Naive thymus-derived CD4-positive, alpha-beta T cell (primary cell): Measurements from ENCODE around the gene RELL2. TPM values are rescaled to one million over a fixed set of nuclear protein-coding genes. Genes with fewer than 3 reads are reported as not detected.

Experiments
- ATAC-seq: fragments of 150-1000 bp; cut with Tn5 transposase; 2 replicates; pipeline ENCODE4 v1.10.0; 2021; ENCODE audit warnings: mild to moderate bottlenecking, moderate library complexity
- CTCF ChIA-PET: fragments of 350-600 bp; sonication (Branson Sonifier 250); formaldehyde crosslinking; loops from one replicate; lab custom pipeline; 2021; ENCODE audit warnings: antibody characterized with exemption; lab: Charles Lee
- POLR2A ChIA-PET: fragments of 350-600 bp; sonication (Branson Sonifier 250); formaldehyde crosslinking; loops from one replicate; lab custom pipeline; 2021; ENCODE audit warnings: antibody characterized with exemption, inconsistent platforms; lab: Charles Lee
- DNase-seq, 9 donors: peaks; one replicate each; pipeline versions ENCODE4 v3.0.0 to v3.0.0-alpha.2; 2020 to 2022; ENCODE audit warnings: mixed read lengths in 1 of 9
- H3K27ac ChIP-seq: one replicate; pipeline ENCODE4 v1.7.0; 2013; ENCODE audit warnings: mild to moderate bottlenecking, low read depth, low read length, moderate library complexity
- H3K27me3 ChIP-seq, 2 donors: one replicate each; pipeline ENCODE4 v1.7.0; 2013; ENCODE audit warnings: low read length in 2 of 2, mild to moderate bottlenecking in 2 of 2, moderate library complexity in 2 of 2; ENCODE audit not compliant: control insufficient read depth in 2 of 2, insufficient read depth in 2 of 2
- H3K36me3 ChIP-seq, 3 experiments: 1 replicate in 2 of 3; 2 replicates in 1 of 3; pipeline ENCODE4 v1.7.0; 2013; ENCODE audit warnings: low read length in 3 of 3, mild to moderate bottlenecking in 3 of 3, moderate library complexity in 1 of 3; ENCODE audit not compliant: insufficient read depth in 3 of 3, control insufficient read depth in 2 of 3
- H3K4me1 ChIP-seq, 2 donors: one replicate each; pipeline ENCODE4 v1.7.0; 2013; ENCODE audit warnings: low read length in 2 of 2, mild to moderate bottlenecking in 2 of 2, moderate library complexity in 1 of 2; ENCODE audit not compliant: control insufficient read depth in 2 of 2, insufficient read depth in 2 of 2
- H3K4me3 ChIP-seq: 2 replicates; pipeline ENCODE4 v1.7.0; 2013; ENCODE audit warnings: mild to moderate bottlenecking, low read length
- H3K9me3 ChIP-seq, 3 experiments: 1 replicate in 2 of 3; 2 replicates in 1 of 3; pipeline ENCODE4 v1.7.0; 2013; ENCODE audit warnings: low read length in 3 of 3; ENCODE audit not compliant: control insufficient read depth in 2 of 3
- H3K27ac Mint-ChIP-seq, 9 donors: one replicate each; pipeline ENCODE4 v1.8.0; 2020 to 2022; ENCODE audit warnings: mixed read lengths in 9 of 9, mild to moderate bottlenecking in 8 of 9, moderate library complexity in 5 of 9, inconsistent platforms in 2 of 9
- H3K27me3 Mint-ChIP-seq, 5 donors: one replicate each; pipeline ENCODE4 v1.8.0; 2021 to 2022; ENCODE audit warnings: mixed read lengths in 5 of 5, mild to moderate bottlenecking in 1 of 5
- H3K36me3 Mint-ChIP-seq, 5 donors: one replicate each; pipeline ENCODE4 v1.8.0; 2020 to 2022; ENCODE audit warnings: mixed read lengths in 5 of 5, mild to moderate bottlenecking in 3 of 5, inconsistent platforms in 1 of 5
- H3K4me1 Mint-ChIP-seq, 7 donors: one replicate each; pipeline ENCODE4 v1.8.0; 2020 to 2022; ENCODE audit warnings: mixed read lengths in 7 of 7, mild to moderate bottlenecking in 3 of 7, inconsistent platforms in 1 of 7
- H3K4me3 Mint-ChIP-seq, 10 donors: one replicate each; pipeline ENCODE4 v1.8.0; 2020 to 2022; ENCODE audit warnings: mild to moderate bottlenecking in 10 of 10, mixed read lengths in 10 of 10, moderate library complexity in 6 of 10, inconsistent platforms in 2 of 10
- H3K9me3 Mint-ChIP-seq, 11 donors: one replicate each; pipeline ENCODE4 v1.8.0; 2020 to 2022; ENCODE audit warnings: mixed read lengths in 11 of 11, mild to moderate bottlenecking in 4 of 11, inconsistent platforms in 1 of 11, moderate library complexity in 1 of 11
- intact Hi-C, 2 donors: fragments of 100-400 bp; cut with micrococcal nuclease; formaldehyde crosslinking; loops; one replicate each; pipeline ENCODE4 v1.15.1; 2023
- polyA plus RNA-seq, 2 donors: library from polyadenylated mRNA; unstranded; fragments of 300-500 nt; fragmentation: Illumina TruSeq; gene quantifications; one replicate each; pipeline ENCODE4 v1.2.3, GENCODE V29; 2021
- total RNA-seq, 6 experiments: library from RNA in 5 of 6; stranded (reverse) in 5 of 6; gene quantifications; 1 replicate in 5 of 6; 2 replicates in 1 of 6; pipeline ENCODE4 v1.2.3 and lab custom pipeline; 2021 to 2026

RELL2 gene
- total and polyA plus RNA-seq, 7 experiments from 2014 or later: 1.8 to 21.7 (median 16.6) TPM

- Mint-ChIP-seq H3K4me1 (peaks cover 8 to 36% (median 11%) of the 10 kb centered on the region in 7 donors), H3K4me3 (no peak overlapping the region), H3K27me3 (no peaks in the 10 kb centered on the region), H3K36me3 (peaks cover 0 to 12% (median 8%) of the 10 kb centered on the region in 5 donors), H3K9me3 (no peaks in the 10 kb centered on the region), H3K27ac (peak overlapping the region in 7 of 9 donors; percentile 2 to 79 (median 39))
- ATAC-seq (no peak), DNase-seq (no peak)
- CTCF ChIA-PET: interaction anchor here (0.9 kb wide), 1 partner anchor 42 kb away, joined by 4 read pairs; no protein-coding TSS in a partner anchor
- POLR2A ChIA-PET: interaction anchor here (0.9 to 1.3 kb wide), 2 partner anchors 11 kb away, joined by 3 to 4 read pairs; no protein-coding TSS in a partner anchor
- Histone ChIP-seq H3K4me3 (no peak overlapping the region), H3K27me3 (no peaks in the 10 kb centered on the region), H3K4me1 (peaks cover 5 to 8% of the 10 kb centered on the region in 2 donors), H3K27ac (no peak overlapping the region), H3K36me3 (peaks cover 0 to 67% (median 9%) of the 10 kb centered on the region in 3 experiments), H3K9me3 (no peaks in the 10 kb centered on the region)
- intact Hi-C loops: no loop called here
Observed at GRCh38 chr5:141641634-141642267, 5.0 kb downstream of the RELL2 start.

GRCh38 chr5:141646026-141646425 lies 9.2 kb downstream of the RELL2 start:
- no peaks in the 10 kb centered on the region for H3K9me3 ChIP-seq
- Mint-ChIP-seq H3K9me3 (peaks cover 0 to 2% (median 0%) of the 10 kb centered on the region in 11 donors), H3K27me3 (no peaks in the 10 kb centered on the region), H3K36me3 (peaks cover 0 to 13% (median 9%) of the 10 kb centered on the region in 5 donors), H3K27ac (peak overlapping the region in 4 of 9 donors; percentile 8 to 57 (median 40)), H3K4me1 (peaks cover 15 to 47% (median 25%) of the 10 kb centered on the region in 7 donors), H3K4me3 (no peak overlapping the region)
- H3K4me3 ChIP-seq: no peak overlapping the region
- H3K27me3 ChIP-seq: no peaks in the 10 kb centered on the region
- CTCF ChIA-PET: interaction anchor here (0.6 to 0.7 kb wide), 2 partner anchors 9 to 13 kb away, joined by 3 to 4 read pairs; partner anchors contain the start of genes HDAC3 and RELL2
- peaks cover 7 to 9% of the 10 kb centered on the region in 2 donors for H3K4me1 ChIP-seq
- POLR2A ChIA-PET: interaction anchor here (3.3 kb wide), 1 partner anchor 9 kb away, joined by 24 read pairs; the partner anchor contains the start of genes HDAC3 and RELL2
- DNase-seq (no peak), ATAC-seq (no peak)
- H3K36me3 ChIP-seq: peaks cover 0 to 57% (median 17%) of the 10 kb centered on the region in 3 experiments
- intact Hi-C loops: no loop called here
- no peak overlapping the region for H3K27ac ChIP-seq

DNA sequence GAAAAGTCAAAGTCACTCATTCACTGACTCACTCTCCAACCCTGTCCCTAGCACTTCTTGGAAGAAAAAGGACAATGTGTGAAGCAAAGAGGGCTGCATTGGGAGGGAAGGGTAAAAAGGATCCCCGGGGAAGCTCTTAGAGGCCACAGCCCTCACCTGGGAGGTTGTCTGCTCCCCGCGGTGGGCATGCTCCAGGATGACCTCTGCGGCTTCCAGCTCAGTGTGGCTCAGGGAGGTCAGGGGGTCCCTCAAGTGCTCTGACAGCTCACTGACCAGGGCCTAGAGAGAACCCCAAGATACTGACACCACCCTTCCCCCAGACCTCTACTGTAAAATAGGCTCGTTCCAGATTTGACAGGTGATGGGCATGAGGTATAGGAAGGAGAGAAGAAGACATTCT lies 10.4 kb downstream of the RELL2 start:
- no peak for DNase-seq
- CTCF ChIA-PET: interaction anchor here (1.6 kb wide), 1 partner anchor 10 kb away, joined by 5 read pairs; the partner anchor contains the start of genes HDAC3 and RELL2
- POLR2A ChIA-PET: interaction anchor here (3.3 kb wide), 1 partner anchor 10 kb away, joined by 24 read pairs; the partner anchor contains the start of genes HDAC3 and RELL2
- Mint-ChIP-seq H3K9me3 (peaks cover 0 to 2% (median 0%) of the 10 kb centered on the region in 11 donors), H3K27ac (peak overlapping the region in 2 of 9 donors; percentile 1 to 42), H3K4me3 (no peak overlapping the region), H3K27me3 (no peaks in the 10 kb centered on the region), H3K36me3 (peaks cover 0 to 12% (median 7%) of the 10 kb centered on the region in 5 donors), H3K4me1 (peaks cover 21 to 40% (median 36%) of the 10 kb centered on the region in 7 donors)
- ATAC-seq: no peak
- Histone ChIP-seq H3K9me3 (no peaks in the 10 kb centered on the region), H3K27me3 (no peaks in the 10 kb centered on the region), H3K4me1 (peaks cover 14 to 17% of the 10 kb centered on the region in 2 donors), H3K36me3 (peaks cover 0 to 47% (median 17%) of the 10 kb centered on the region in 3 experiments), H3K4me3 (no peak overlapping the region), H3K27ac (no peak overlapping the region)
- intact Hi-C loops: no loop called here

DNA sequence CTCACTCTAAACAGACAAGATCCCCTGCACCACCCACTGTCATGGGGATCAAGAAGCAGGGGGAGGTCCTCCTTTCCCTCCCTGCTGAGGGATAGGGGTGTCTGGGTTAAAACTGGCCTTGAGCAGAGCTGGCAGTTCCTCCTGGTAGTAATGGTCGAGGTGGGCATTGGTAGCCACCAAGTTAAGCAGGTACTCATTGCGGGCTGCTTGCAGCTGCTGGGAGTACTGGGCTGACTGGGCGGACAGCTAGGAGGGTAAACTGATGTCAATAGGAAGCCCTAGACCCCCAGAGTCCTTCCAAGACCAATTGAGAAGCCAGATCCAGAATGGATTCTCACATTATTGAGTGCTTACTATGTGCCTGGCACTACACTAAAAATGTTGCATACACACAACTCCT lies 11.1 kb downstream of the RELL2 start:
- no peaks in the 10 kb centered on the region for H3K27me3 ChIP-seq
- no peak overlapping the region for H3K27ac ChIP-seq
- H3K9me3 Mint-ChIP-seq: peaks cover 0 to 2% (median 0%) of the 10 kb centered on the region in 11 donors
- H3K27me3 Mint-ChIP-seq: no peaks in the 10 kb centered on the region
- peaks cover 0 to 12% (median 7%) of the 10 kb centered on the region in 5 donors for H3K36me3 Mint-ChIP-seq
- intact Hi-C loops: no loop called here
- DNase-seq: no peak
- H3K4me3 ChIP-seq: no peak overlapping the region
- H3K4me1 ChIP-seq: peaks cover 15 to 19% of the 10 kb centered on the region in 2 donors
- peaks cover 0 to 47% (median 17%) of the 10 kb centered on the region in 3 experiments for H3K36me3 ChIP-seq
- no peak for ATAC-seq
- no peaks in the 10 kb centered on the region for H3K9me3 ChIP-seq
- peaks cover 27 to 44% (median 42%) of the 10 kb centered on the region in 7 donors for H3K4me1 Mint-ChIP-seq
- no peak overlapping the region for H3K4me3 Mint-ChIP-seq
- peak overlapping the region in 4 of 9 donors; percentile 4 to 69 (median 45) for H3K27ac Mint-ChIP-seq
- CTCF ChIA-PET: interaction anchor here (1.1 to 1.6 kb wide), 2 partner anchors 11 to 44 kb away, joined by 4 to 5 read pairs; partner anchors contain the start of genes HDAC3 and RELL2
- POLR2A ChIA-PET: interaction anchor here (3.3 kb wide), 1 partner anchor 11 kb away, joined by 24 read pairs; the partner anchor contains the start of genes HDAC3 and RELL2

GRCh38 chr5:141649056-141649688 lies 12.4 kb downstream of the RELL2 start:
- Mint-ChIP-seq H3K27ac (peak overlapping the region in 7 of 9 donors; percentile 28 to 87 (median 81)), H3K4me1 (peaks cover 27 to 51% (median 44%) of the 10 kb centered on the region in 7 donors), H3K36me3 (peaks cover 0 to 12% (median 6%) of the 10 kb centered on the region in 5 donors), H3K9me3 (peaks cover 0 to 2% (median 0%) of the 10 kb centered on the region in 11 donors), H3K4me3 (peak overlapping the region in 3 of 10 donors; percentile 53 to 81 (median 60)), H3K27me3 (no peaks in the 10 kb centered on the region)
- intact Hi-C loops: no loop called here
- no peaks in the 10 kb centered on the region for H3K27me3 ChIP-seq
- H3K9me3 ChIP-seq: no peaks in the 10 kb centered on the region
- CTCF ChIA-PET: interaction anchor here (1.0 to 1.1 kb wide), 2 partner anchors 30 to 43 kb away, joined by 3 to 4 read pairs; partner anchors contain the start of gene DIAPH1
- ATAC-seq: no peak
- peaks cover 15 to 19% of the 10 kb centered on the region in 2 donors for H3K4me1 ChIP-seq
- H3K4me3 ChIP-seq: no peak overlapping the region
- H3K36me3 ChIP-seq: peaks cover 0 to 35% (median 17%) of the 10 kb centered on the region in 3 experiments
- POLR2A ChIA-PET: interaction anchor here (1.1 kb wide), 1 partner anchor 12 kb away, joined by 6 read pairs; the partner anchor contains the start of genes HDAC3 and RELL2
- H3K27ac ChIP-seq: no peak overlapping the region
- DNase-seq: no peak

GRCh38 chr5:141649972-141650371 lies 13.2 kb downstream of the RELL2 start:
- intact Hi-C loops: loop anchor here in 1 of 2 donors (5.0 kb wide), 2 partner anchors 42 to 43 kb away; no protein-coding TSS in a partner anchor
- Histone ChIP-seq H3K4me1 (peaks cover 15 to 19% of the 10 kb centered on the region in 2 donors), H3K4me3 (peak overlapping the region; percentile 62), H3K36me3 (peaks cover 0 to 27% (median 17%) of the 10 kb centered on the region in 3 experiments), H3K9me3 (no peaks in the 10 kb centered on the region), H3K27me3 (no peaks in the 10 kb centered on the region), H3K27ac (peak overlapping the region; percentile 75)
- ChIA-PET POLR2A (interaction anchor here (1.1 to 1.2 kb wide), 2 partner anchors 13 to 57 kb away, joined by 3 to 6 read pairs; partner anchors contain the start of genes HDAC3 and RELL2), CTCF (interaction anchor here (1.0 kb wide), 1 partner anchor 31 kb away, joined by 3 read pairs; the partner anchor contains the start of gene DIAPH1)
- H3K9me3 Mint-ChIP-seq: peaks cover 0 to 2% (median 0%) of the 10 kb centered on the region in 11 donors
- H3K4me1 Mint-ChIP-seq: peaks cover 27 to 51% (median 42%) of the 10 kb centered on the region in 7 donors
- ATAC-seq: no peak
- no peak for DNase-seq
- peak overlapping the region; percentile 52 to 97 (median 78) for H3K4me3 Mint-ChIP-seq
- no peaks in the 10 kb centered on the region for H3K27me3 Mint-ChIP-seq
- H3K36me3 Mint-ChIP-seq: peaks cover 0 to 12% (median 4%) of the 10 kb centered on the region in 5 donors
- H3K27ac Mint-ChIP-seq: peak overlapping the region; percentile 56 to 95 (median 86)
